ENCODE results near the gene SPTBN2.

SPTBN2 gene

GRCh38 chr11:66637557-66638176 lies 91.3 kb downstream of the SPTBN2 start:
- no peak for FAIRE-seq

DNA sequence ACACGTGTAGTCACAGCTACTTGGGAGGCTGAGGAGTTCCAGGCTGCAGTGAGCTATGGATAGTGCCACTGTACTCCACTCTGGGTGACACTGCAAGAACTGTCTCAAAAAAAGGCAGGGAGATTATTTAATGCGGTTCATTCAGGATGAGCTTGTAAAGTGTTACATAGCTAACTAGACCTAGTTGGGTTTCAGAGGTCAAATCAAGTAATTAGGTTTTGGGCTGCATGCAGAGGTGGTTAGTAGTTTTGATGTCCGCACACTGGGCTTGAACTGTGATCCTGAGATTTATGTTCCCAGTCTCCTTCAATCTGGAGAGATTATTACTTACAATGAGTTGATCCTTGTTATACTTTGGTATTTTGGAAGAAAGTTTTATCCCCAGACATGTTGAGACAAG lies 92.6 kb downstream of the SPTBN2 start:
- FAIRE-seq: no peak

Measured in colon (tissue), 2 donors.